ENCODE results near the gene BIN2.
A peak's percentile ranks its signal among the peaks of the same experiment; 100 is the strongest.
"Not testable (repeated sequence)": the region's sequence is repeated elsewhere in the genome, so short reads cannot be mapped to it uniquely, and the experiment has no call there.

The BIN2 gene

DNA sequence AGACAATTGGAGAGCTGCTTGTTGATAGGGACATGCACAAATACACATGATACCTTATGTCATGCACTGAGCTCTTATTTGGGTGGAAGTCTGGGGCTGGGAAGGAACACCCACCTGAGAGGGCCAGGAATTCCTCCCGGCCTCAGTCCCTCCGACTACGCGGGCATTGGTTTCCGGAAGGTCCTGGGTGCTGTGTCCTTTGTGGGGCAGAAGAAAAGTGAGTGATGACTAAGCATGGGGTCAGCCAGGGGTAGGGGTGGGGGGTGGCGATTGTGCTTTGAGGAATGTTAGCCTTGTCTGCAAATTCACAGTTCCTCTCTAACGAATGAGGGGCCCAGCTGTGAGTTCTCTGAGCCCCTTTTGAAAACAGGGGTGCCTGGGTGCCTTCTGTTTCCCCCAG lies 21.7 kb upstream of the BIN2 start:
- DNase-seq (ENCODE audit: low read depth), result no peak

DNA sequence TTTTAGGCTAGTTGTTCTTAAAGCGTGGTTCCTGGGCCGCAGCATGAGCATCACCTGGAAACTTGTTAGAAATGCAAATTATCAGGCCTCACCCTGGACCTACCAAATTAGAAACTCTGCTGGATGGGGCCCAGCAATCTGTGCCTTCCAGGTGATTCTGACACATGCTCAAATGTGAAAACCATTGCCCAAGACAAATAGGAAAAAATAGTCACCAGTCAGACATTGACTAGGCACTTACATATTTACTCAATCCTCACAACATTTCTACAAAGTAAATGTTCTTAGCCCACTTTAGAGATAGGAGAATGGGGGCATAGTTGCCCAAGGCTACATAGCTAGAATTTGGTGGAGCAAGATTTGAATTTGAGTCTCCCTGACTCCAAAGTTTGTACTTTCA lies 19.2 kb upstream of the BIN2 start:
- DNase-seq (ENCODE audit: low read depth), result no peak

DNA sequence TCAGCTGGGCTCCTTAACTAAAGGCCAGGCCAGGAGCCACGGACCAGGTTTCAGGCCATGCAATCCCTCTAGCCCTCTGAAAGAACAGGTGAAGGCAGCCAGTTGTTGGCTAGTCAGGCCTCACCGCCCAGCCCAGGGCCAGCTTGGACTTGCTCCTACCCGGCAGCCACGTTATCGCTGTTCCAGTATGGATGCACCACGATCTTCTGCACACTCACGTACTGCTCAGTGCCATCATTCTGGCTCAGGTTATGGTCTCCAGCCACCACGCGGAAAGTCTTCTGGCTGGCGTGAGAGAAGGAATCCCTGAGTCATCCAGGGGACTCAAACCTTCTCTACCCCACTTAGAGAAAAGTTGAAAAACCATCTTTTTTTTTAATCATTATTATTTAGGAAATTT lies 18.4 kb upstream of the BIN2 start:
- DNase-seq (ENCODE audit: low read depth), result no peak

DNA sequence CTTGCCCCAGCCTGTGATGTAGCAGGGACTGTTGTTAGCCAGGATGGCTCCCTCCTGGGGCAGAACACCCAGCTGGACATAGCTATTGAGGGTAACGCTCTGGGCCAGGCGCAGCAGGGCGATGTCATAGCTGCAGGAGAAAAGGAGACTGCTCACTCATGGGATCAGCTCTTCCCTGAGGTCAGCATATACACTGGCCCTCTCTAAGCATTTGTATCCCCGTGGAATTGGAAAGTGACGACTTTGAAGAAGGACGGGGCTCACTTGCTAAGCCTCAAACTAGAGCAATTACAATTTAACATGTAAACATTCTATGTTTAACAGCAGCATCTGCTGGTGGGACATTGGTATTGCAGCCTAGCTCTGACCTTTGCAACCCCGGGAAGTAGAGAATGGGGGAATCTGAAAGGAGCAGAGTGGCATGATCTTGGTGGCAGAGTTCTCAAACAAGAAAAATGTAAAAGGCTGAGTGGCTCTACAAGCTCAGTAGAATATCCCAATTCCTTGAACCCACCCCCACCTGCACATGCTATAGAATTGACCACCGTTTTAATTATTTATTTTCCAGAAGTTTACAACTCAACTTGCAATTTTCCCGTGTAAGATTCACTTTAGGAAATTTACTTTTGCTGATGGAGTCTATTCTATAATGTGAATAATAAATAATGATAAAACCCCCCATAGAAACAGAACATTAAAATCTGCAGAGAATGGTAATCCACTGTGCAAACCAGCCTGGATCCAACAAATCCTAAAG lies 17.5 kb upstream of the BIN2 start:
- DNase-seq (ENCODE audit: low read depth), result peak; percentile 68

DNA sequence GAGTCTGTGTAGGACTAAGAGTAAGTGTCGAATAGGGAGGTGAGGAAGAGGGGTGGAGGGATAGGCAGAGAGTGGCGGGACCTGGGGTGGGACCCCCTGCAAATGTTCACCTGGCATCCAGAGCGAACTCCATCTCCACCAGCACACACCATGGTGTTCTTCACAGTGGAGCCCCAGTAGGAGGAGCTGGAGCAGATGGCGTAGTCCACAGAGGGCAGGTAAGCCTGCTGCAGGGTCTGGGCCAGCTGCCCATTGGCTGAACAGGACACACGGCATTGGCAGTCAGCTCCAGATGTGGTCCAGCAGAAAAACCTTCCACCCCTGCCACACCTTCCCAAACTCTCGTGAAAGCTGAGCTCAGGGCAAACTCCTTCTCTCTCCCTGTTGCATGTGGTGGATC lies 15.8 kb upstream of the BIN2 start:
- DNase-seq (ENCODE audit: low read depth), result no peak

DNA sequence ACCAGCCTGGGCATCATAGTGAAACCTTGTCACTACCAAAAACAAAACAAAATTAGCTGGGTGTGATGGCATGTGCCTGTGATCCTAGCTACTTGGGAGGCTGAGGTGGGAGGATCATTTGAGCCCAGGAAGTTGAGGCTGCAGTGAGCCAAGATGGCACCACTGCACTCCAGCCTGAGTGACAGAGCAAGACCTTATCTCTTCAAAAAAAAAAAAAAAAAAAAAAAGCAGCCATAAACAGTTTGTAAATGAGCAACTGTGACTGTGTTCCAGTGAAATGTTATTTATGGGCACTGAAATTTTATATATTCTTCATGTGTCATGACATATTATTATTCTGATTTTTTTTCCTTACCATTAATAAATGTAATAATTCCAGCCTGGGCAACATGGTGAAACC lies 13.4 kb upstream of the BIN2 start:
- not testable (repeated sequence) for DNase-seq (ENCODE audit: low read depth)

DNA sequence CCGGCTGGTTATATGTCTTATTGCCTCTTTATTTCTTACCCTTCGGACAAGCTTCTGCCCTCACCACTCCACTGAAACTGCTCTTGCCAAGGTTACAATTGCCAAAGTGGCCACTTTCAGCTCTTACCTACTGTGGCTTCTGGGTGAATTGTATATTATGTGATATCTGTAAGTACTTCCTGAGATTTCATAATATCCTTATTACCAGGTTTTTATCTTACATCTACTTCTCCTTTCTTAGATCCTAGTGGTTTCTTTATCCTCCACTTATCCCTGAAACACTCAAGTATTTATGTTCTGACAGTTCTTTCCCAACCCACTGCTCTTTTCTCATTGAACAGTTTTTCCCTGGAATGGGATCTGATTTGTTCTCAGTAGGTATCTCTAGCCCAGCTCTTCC lies 12.0 kb upstream of the BIN2 start:
- DNase-seq (ENCODE audit: low read depth), result no peak

DNA sequence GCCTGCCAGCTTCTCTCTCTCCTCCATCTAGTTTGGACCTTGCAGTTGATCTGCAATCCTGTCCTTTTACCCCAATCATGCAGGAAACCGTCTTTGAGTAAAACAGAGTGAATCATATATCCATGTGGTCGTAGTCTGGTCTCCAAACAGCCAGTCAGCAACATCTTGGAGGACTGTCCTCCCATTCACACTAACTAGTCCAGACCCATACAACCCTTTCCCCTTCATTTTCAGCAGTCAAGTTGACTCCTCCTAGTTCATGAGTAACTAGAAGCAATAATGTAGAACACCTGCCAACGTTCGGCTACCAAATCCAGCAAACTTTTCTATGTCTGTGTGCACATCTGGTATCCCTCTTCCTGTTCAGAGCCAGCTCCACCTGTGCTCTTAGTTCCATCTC lies 10.8 kb upstream of the BIN2 start:
- no peak for DNase-seq (ENCODE audit: low read depth)

DNA sequence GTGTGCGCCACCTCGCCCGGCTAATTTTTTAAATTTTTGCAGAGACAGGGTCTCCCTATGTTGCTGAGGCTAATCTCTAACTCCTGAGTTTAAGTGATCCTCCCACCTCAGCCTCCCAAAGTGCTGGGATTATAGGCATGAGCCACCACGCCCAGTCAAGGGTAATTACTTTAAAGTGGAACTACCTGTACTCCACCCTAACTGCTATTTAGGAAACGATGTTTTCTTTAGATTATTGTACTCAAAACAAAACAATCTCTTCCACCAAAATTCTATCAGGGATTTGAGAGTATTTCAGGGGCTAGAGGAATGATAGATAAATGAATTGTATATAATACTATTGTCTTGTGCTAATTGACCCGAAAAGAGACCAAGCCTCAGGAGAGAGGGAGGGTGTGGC lies 9.6 kb upstream of the BIN2 start:
- no peak for DNase-seq (ENCODE audit: low read depth)

DNA sequence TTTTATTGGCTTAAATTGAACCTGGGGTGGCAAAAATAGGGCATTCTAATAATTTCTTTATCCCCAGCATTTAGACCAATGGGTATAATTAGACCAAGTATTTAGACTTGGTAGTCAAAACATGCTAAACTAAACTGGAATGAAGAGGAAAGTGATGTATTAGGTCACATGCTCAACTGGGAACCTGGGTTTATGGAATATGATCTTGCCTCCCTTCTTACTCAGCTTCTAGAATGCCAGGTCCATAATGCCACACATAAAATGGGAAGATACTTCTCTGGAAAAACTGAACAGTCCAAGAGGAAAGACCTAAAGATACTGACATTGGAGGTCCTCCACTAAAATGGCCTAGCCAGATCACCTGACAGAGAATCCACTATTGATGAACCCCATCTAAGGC lies 6.2 kb upstream of the BIN2 start:
- no peak for DNase-seq (ENCODE audit: low read depth)

DNA sequence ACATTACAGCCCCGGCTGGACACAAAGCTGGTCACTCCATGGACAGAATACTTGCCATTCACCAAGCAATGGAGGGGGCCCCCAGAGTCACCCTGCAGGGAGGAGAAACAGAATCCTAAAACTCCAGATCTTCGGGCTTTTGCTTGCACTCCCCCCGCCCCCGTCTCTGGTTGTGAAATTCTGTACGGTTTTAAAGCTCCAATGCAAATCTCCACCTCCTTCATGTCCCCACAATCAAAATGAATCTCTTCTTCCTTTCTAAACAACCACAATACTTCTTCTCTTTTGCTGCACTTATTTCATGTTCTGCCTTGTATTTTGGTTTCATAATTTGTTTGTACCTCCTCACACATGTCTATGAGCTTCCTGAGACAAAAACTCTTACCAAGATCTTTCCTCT lies 5.8 kb upstream of the BIN2 start:
- DNase-seq (ENCODE audit: low read depth), result no peak

DNA sequence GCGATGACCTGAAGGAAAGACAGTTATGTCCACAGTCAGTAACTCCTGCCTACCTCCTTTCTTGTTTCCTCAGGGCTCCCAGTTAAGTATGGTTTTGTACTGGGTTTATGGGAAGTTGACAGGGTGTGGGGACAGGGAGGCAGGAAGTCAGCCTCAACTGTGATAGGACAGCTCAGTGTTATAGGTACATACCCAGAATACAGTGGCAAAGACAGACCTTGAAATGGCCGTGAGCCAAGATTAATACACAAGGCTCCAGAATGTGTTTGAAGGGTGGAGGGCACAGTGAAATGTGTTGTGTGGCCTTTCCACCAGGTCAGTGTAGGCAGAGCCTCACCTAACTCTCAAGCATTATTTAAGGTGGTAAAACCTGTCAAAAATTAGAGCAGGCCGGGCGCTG lies 4.6 kb upstream of the BIN2 start:
- no peak for DNase-seq (ENCODE audit: low read depth)

DNA sequence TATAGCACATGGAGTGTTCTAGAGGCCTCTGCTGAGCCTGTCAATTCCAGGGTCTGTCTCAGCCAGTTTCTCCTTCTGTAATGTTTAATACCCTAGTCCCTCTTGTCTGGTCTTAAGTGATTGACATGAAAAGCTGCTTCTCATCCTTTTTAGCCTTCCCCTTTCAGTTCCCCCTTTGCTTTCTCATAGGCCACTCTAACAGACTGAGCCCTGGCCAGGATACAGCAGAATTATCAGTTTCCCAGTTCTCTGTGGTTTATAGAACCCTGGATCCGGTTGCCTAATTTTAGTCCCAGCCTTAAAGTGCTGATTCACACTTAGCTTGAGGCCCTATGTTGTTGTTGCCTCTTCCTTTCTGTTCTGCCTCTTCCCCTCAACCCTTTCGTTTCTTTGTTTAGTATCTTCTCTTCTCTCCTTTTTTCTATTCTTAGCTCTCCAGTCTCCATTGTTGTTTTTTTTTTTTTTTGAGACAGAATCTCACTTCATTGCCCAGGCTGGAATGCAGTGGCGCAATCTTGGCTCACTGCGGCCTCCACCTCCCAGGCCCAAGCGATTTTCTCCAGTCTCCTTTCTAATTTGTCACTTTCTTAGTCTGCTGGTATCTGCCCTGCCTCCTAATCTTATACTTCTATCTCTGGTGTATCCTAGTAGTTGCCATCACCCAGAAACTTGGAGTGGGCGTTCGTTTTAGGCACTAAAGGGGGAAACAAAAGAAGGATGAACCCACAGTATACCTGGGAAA lies 2.9 kb upstream of the BIN2 start:
- no peak for DNase-seq (ENCODE audit: low read depth)

DNA sequence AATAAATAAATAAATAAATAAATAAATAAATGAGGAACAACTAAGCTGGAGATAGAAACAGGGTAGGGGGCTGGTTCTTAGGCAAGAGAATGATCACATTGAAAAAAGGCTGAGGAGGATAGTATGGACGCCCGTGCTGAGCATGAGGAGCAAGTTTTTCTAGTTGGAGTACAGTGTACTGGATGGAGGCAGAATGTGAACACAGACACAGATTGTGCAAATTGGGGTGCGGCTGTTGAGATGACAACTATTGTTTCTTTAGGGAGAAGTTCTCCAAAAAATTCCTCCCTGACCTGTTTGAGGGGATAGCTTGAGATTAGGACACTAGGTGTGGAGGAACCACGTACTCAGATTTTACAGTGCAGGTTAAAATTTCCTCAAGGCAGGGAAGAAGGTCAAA lies 979 bp upstream of the BIN2 start:
- DNase-seq (ENCODE audit: low read depth), result no peak

DNA sequence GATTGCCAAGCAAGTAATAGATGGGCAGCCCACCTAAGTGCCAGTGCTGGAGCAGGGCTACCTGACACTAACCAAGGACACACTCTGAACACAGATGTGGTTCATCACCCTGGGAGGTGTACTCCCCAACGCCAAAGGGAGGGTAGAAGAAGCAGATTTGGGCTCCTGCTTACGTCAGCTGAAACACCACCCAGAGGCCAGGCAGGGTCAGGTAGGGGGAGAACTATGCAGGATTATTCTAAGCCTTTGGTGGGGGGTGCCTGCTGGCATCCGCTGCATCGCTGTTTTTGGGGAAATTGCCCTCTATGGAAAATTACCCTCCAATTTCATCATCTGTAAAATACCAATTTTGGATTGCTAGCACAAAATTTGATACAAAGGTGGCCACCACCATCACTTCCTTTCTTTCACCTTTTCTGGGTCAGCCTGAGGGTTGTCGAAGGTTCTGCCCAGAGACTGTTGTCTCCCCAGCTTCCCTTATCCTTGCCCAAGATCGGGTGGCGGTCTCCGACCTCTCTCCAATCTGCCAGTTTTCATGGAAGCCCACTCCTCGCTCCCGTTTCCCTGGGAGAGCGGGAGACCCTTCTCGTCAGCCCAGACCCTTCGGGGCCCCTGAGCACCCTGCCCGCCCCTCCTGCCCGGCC lies 535 bp downstream of the BIN2 start:
- DNase-seq (ENCODE audit: low read depth), result peak; percentile 33

DNA sequence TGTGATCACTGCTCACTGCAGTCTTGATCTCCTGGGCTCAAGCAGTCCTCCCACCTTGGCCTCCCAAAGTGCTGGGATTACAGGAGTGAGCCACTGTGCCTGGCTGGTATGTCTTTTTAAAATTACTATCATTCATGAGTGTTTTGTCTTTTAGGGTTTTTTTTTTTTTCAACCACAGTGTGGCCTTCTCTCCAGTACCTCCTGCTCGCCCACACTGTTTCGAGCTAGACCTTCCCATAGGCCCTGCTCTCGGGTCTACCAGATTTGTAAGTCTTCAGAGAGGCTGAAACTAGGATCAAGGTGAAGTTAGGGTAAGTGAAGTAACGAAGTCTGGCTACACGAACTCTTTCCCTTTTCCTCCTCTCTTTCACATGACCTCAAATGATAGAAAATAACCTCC lies 1.5 kb downstream of the BIN2 start:
- no peak for DNase-seq (ENCODE audit: low read depth)

DNA sequence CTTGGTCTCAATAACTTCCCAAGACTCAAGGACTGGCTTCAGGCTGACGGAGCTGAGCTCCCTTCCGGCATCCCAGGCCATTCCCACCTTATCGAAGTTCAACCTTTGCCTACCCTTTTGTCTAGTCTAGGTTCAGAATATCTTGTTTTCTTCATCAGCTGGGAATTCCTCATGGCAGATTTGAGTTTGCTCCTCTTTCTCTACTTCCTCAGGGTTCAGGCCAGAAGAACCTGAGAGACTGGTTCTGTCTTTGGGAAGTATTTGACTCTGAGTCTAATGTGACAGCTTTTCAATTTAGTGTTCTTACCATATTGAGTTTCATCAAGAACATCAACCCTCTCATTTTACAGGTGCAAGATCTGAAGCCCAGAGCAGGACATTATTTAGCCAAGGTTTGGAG lies 2.1 kb downstream of the BIN2 start:
- no peak for DNase-seq (ENCODE audit: low read depth)

DNA sequence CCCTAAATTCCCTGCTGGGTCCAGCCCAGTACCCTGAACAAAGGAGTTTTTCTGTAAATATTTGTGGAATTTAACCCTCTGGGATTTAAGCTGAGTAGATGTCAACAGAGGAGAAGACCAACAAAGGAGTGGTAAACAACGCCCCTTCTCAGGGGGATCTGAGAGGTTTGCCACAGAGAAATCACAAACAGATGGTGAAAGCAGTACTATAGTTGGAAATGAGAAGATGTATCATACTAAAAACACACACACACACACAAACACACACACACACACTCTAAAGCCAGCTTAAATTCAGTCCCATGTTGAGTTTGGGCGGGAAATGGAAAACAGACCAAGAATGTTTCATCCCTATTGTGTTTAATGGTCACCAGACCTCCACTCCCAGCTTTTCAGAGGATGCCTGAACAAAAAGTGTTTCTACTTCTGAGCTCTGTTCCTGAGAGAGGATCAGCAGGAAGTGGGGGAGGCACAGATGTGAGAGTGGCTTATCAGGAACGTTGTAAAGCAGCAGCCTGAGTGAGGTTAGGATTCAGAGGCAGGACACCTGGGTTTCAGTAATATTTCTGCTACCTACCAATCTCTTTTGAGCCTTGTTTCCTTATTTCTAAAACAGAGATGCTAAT lies 3.2 kb downstream of the BIN2 start:
- DNase-seq (ENCODE audit: low read depth), result no peak

DNA sequence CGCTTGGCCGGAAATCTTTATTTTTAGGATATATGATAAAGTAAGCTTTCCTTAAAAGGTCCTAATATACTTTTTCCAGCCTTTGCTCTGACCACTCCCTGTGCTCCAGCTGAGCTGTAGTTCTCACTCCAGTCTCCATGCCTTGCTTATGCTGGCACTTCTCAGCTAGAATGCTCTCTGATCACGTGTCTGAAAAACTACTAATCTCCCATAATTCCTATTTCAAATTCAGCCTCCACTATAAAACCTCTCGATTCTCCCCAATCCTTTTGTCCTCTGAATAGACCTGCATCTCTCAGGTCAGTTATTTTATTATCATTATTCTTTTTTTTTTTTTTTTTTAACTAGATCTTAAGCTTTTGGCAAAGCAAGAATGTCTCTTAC lies 3.7 kb downstream of the BIN2 start:
- DNase-seq (ENCODE audit: low read depth), result no peak

DNA sequence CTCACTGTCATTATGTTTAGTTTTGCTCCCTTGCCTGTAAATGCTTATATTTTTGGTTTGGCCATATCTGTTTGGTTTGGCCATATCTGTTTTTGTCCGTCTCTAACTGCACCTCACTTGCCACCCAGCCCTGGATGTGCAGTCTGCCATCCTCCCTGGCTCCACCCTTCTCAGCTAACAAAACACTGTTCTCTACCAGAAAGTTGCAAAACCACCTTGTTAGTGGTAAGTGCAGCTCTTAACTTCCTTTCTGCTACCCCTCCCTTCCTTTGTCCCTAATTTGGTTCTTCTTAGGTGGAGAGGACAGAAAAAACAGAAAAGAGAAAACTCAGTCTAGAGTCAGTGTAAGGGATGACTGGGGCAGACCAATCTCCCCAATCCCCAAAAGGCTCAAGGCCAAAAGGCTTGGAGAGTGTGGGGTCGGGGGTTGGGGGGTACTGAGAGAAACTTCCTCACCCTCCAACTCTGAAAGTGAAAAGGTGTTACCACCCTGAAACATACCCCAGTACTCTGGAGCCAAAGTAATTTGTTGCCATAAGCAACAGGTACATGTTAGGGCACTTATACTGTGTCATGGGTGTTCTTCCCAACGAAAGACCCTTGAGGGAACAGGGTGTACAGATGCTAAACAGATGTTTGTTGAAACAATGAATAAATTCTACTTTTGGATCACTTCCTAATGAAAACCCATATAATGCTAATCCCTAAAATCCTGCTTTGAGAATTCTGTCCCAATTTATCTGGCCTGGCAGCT lies 5.0 kb downstream of the BIN2 start:
- no peak for DNase-seq (ENCODE audit: low read depth)

DNA sequence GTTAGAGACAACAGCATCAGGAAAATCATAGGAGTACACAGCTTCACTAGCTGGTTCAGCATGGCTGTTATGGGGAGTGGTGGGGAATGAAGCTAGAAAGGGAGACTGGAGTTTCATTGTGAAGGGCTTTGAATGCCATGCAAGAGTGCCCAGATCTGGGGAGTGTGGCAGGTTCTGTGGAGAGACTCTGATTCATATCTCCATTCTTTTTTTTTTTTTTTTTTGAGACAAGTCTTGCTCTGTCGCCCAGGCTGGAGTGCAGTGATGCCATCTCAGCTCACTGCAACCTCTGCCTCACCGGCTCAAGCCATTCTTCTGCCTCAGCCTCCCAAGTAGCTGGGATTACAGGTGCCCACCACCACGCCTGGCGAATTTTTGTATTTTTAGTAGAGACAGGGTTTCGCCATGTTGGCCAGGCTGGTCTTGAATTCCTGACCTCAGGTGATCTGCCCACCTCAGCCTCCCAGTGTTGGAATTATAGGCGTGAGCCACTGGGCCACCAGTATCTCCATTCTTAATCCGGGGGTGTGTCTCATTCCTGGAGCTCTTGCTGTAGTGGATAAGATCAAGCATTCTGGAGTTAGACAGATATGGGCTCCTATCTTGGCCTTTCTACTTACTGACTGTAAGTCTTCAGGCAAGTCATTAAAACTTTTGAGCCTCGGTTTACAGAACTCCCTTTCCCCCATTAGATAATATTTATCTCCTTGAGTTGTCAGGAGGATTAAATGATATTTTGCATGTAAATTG lies 5.7 kb downstream of the BIN2 start:
- not testable (repeated sequence) for DNase-seq (ENCODE audit: low read depth)

DNA sequence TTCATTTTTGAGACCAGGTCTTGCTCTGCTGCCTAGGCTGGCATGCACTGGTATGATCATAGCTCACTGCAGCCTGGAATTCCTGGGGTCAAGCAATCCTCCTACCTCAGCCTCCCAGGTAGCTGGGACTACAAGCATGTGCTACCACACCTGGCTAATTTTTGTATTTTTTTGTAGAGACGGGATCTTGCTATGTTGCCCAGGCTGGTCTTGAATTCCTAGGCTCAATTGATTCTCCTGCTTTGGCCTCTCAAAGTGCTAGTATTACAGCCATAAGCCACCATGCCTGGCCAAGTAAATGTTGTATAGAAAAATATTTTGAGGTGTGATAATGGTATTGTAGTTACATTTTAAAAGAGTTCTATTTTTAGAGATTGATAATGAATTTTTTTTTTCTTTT lies 12.6 kb downstream of the BIN2 start:
- DNase-seq (ENCODE audit: low read depth), result no peak

Data from stimulated activated CD4-positive, alpha-beta T cell treated with anti-CD3 and anti-CD28 coated beads, Interleukin-2, amount 100 ng/mL, for 4 hours (primary cell).